A549 (cell line): ENCODE results near the gene PEX10. TPM values are rescaled to one million over a fixed set of nuclear protein-coding genes. Genes with fewer than 3 reads are reported as not detected.

Experiments used
- ATAC-seq, 2 experiments: fragments of 200-7000 bp in 1 of 2; fragments of >200 bp in 1 of 2; cut with Nextera tagmentation in 1 of 2; cut with Tn5 transposase in 1 of 2; 3 replicates each; pipeline versions ENCODE4 v1.8.0 to v1.9.1; 2018 to 2020; ENCODE audit warnings: mild to moderate bottlenecking in 1 of 2, moderate library complexity in 1 of 2
- CTCF ChIA-PET: fragments of 300-600 bp; sonication (Branson Sonifier 250); formaldehyde crosslinking; extraction: SDS; loops from one replicate; lab custom pipeline; 2021; ENCODE audit warnings: antibody characterized with exemption, inconsistent platforms; lab: Yijun Ruan, JAX
- POLR2A ChIA-PET: fragments of 350-600 bp; formaldehyde crosslinking; extraction: SDS; loops from one replicate; lab custom pipeline; 2021; ENCODE audit warnings: antibody characterized with exemption, inconsistent platforms; lab: Yijun Ruan, JAX
- DNase-seq, 2 experiments: peaks; one replicate each; pipeline versions ENCODE4 v3.0.0 to v3.0.0-alpha.2; 2011 to 2016; ENCODE audit warnings: low read depth in 1 of 2, low spot score in 1 of 2
- FAIRE-seq: peaks from 2 replicates; lab custom pipeline; 2011; peaks lifted over from hg19 to GRCh38; lab: Jason Lieb, UNC
- H3K27ac ChIP-seq, 2 experiments: fragments of >200 bp; sonication (Bioruptor Twin); formaldehyde crosslinking; 3 replicates each; pipeline ENCODE4 v1.5.1; 2016 to 2017
- H3K4me1 ChIP-seq: fragments of >200 bp; sonication (Bioruptor Twin); formaldehyde crosslinking; 3 replicates; pipeline ENCODE4 v1.6.1; 2016
- H3K4me2 ChIP-seq: fragments of >200 bp; sonication (Bioruptor Twin); formaldehyde crosslinking; 3 replicates; pipeline ENCODE4 v1.6.1; 2016
- H3K4me3 ChIP-seq: fragments of >200 bp; sonication (Bioruptor Twin); formaldehyde crosslinking; 3 replicates; pipeline ENCODE4 v1.5.1; 2016
- H3K9me3 ChIP-seq: fragments of >200 bp; sonication (Bioruptor Twin); formaldehyde crosslinking; 3 replicates; pipeline ENCODE4 v1.6.1; 2016
- CBX8 ChIP-seq: fragments of 200-600 bp; sonication (generic); IDR thresholded peaks from 2 replicates; pipeline ENCODE4 v1.6.1; 2016
- EHF ChIP-seq: fragments of 250-450 bp; sonication (Bioruptor Pico); IDR thresholded peaks from 2 replicates; pipeline ENCODE4 v1.5.0; 2020; ENCODE audit warnings: mild to moderate bottlenecking
- EHMT2 ChIP-seq: fragments of 200-600 bp; sonication (generic); IDR thresholded peaks from 2 replicates; pipeline ENCODE4 v1.6.1; 2016; ENCODE audit warnings: antibody characterized with exemption, low read depth, mild to moderate bottlenecking, moderate library complexity
- EP300 ChIP-seq, 2 experiments: fragments of >200 bp; sonication (Bioruptor Twin); formaldehyde crosslinking; IDR thresholded peaks; 2 replicates in 1 of 2; 3 replicates in 1 of 2; pipeline ENCODE4 v1.6.1; 2016 to 2017
- FOSL2 ChIP-seq, 2 experiments: fragments of 450-650 bp in 1 of 2; fragments of >200 bp in 1 of 2; sonication (Bioruptor Twin) in 1 of 2; formaldehyde crosslinking; IDR thresholded peaks; 2 replicates each; pipeline versions ENCODE4 v1.5.0 to v1.6.1; 2016 to 2020; ENCODE audit warnings: mild to moderate bottlenecking in 1 of 2, moderate library complexity in 1 of 2
- FOXS1 ChIP-seq: fragments of 250-450 bp; sonication (Bioruptor Pico); IDR thresholded peaks from 2 replicates; pipeline ENCODE4 v1.5.0; 2020; ENCODE audit warnings: mild to moderate bottlenecking, moderate library complexity
- GATA3 ChIP-seq: IDR thresholded peaks from 2 replicates; pipeline ENCODE4 v1.6.1; 2012; ENCODE audit warnings: borderline replicate concordance
- HMGXB4 ChIP-seq: fragments of 250-450 bp; sonication (Bioruptor Pico); IDR thresholded peaks from 2 replicates; pipeline ENCODE4 v1.5.0; 2021; ENCODE audit warnings: mild to moderate bottlenecking, moderate library complexity, borderline replicate concordance
- MAZ ChIP-seq: fragments of 150-350 bp; IDR thresholded peaks from 2 replicates; pipeline ENCODE4 v1.6.1; 2014; ENCODE audit warnings: antibody characterized with exemption, low read depth, low read length, borderline replicate concordance
- NPAS2 ChIP-seq: fragments of 250-450 bp; sonication (Bioruptor Pico); IDR thresholded peaks from 2 replicates; pipeline ENCODE4 v1.8.0; 2022; ENCODE audit warnings: mild to moderate bottlenecking, moderate library complexity, borderline replicate concordance
- NR3C1 ChIP-seq: fragments of >200 bp; sonication (Bioruptor Twin); formaldehyde crosslinking; IDR thresholded peaks from 3 replicates; pipeline ENCODE4 v1.6.1; 2017
- PBX3 ChIP-seq: IDR thresholded peaks from 2 replicates; pipeline ENCODE4 v1.6.1; 2012
- PHF8 ChIP-seq: fragments of 200-600 bp; sonication (generic); IDR thresholded peaks from 2 replicates; pipeline ENCODE4 v1.6.1; 2016; ENCODE audit warnings: low read depth, mild to moderate bottlenecking, antibody characterized with exemption, moderate library complexity, borderline replicate concordance
- RCOR1 ChIP-seq: fragments of 150-350 bp; IDR thresholded peaks from 2 replicates; pipeline ENCODE4 v1.6.1; 2014; ENCODE audit warnings: antibody characterized with exemption, low read length, low read depth
- SMC3 ChIP-seq: fragments of >200 bp; sonication (Bioruptor Twin); formaldehyde crosslinking; IDR thresholded peaks from 3 replicates; pipeline ENCODE4 v1.6.1; 2018; ENCODE audit warnings: inconsistent platforms
- SREBF2 ChIP-seq: fragments of 450-650 bp; IDR thresholded peaks from 2 replicates; pipeline ENCODE4 v1.6.1; 2014; ENCODE audit warnings: mild to moderate bottlenecking, moderate library complexity
- TP53 ChIP-seq: fragments of 250-450 bp; sonication (Bioruptor Pico); IDR thresholded peaks from 2 replicates; pipeline ENCODE4 v1.5.0; 2021; ENCODE audit warnings: mild to moderate bottlenecking, moderate library complexity
- ZNF302 ChIP-seq: fragments of 250-450 bp; sonication (Bioruptor Pico); IDR thresholded peaks from 2 replicates; pipeline ENCODE4 v1.9.0; 2021; ENCODE audit warnings: inconsistent platforms, mild to moderate bottlenecking, moderate library complexity
- WGBS: methylation state at CpG from one replicate; pipeline ENCODE4 v1.1.6; 2017; ENCODE audit errors: missing lambda C conversion rate; 5-methylcytosine and 5-hydroxymethylcytosine counted together
- polyA plus RNA-seq, 4 experiments: library from polyadenylated mRNA; depleted of rRNA in 3 of 4; stranded (reverse); fragments of >200 nt; fragmentation: RNase III in 1 of 4; extraction: RNeasy Plus Mini Kit Qiagen cat#74134 plus additional on column Dnase treatment in 1 of 4; gene quantifications; 2 replicates in 3 of 4; 3 replicates in 1 of 4; pipeline ENCODE4 v1.2.3, GENCODE V29; 2011 to 2017
- TF ChIP-seq, protein P1 (sequence below): fragments of 450-650 bp; IDR thresholded peaks from 2 replicates; pipeline ENCODE4 v1.6.1; 2014; ENCODE audit warnings: antibody characterized with exemption
- TF ChIP-seq, protein P2 (sequence below): fragments of 200-600 bp; sonication (generic); IDR thresholded peaks from 2 replicates; pipeline ENCODE4 v1.6.1; 2016; ENCODE audit warnings: antibody characterized with exemption, mild to moderate bottlenecking, moderate library complexity
- TF ChIP-seq, protein P3 (sequence below): fragments of >200 bp; sonication (Bioruptor Twin); formaldehyde crosslinking; IDR thresholded peaks from 3 replicates; pipeline ENCODE4 v1.5.1; 2016

Gene PEX10
- polyA plus RNA-seq, 2 of the 4 experiments (the other 2 are of a cell fraction): 12.3 to 20.2 TPM

DNA sequence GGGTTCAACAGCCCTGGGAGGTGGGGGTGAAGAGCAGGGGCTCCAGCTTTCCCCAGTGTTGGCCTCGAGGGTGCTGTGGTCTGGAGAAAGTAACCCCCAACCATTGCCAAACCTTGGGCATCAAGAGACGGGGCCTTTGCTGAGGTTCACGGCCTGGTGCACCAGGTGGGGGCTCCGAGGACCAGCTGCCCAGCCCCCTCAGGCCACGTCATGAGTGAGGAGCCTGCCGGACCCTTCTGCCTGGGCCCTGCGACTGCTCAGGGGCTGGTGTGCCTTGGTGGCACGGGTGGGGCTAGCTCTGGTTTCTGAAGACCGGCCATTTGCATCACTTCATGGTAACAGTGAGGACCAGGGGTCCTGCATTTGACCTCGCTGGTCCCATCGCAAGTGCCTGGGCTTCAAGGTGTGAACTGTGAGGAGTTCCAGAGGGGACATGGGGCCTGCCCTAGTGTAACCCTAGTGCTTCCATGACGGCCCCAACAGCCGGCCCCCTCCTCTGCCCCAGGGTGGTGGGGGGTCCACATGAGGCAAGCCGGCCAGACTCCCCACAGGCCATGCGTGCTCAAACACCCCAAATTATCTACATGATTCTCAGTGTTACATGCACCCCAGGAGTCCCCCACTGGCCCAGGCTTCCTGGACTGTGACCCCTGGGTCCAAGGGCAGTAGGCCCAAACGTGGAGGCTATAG, 34.5 kb downstream of the PEX10 start:
- H3K4me1 ChIP-seq: peaks cover 2% of the 10 kb centered on the region; the same call in 1 of the 3 replicates
- FAIRE-seq: no peak
- H3K9me3 ChIP-seq: no peaks in the 10 kb centered on the region
- H3K4me3 ChIP-seq: no peak overlapping the region
- DNase-seq: no peak
- WGBS: 84% methylated on average over 5 of the region's 16 CpGs
- no peak overlapping the region for H3K4me2 ChIP-seq
- no peak for ATAC-seq
- ChIA-PET POLR2A (no interaction called here), CTCF (interaction anchor here (16.3 kb wide), 1 partner anchor 178 kb away, joined by 267 read pairs; the partner anchor contains the start of gene FAAP20)
- TF ChIP-seq NR3C1 (no peak), NPAS2 (CRISPR knock-in tag) (no peak), EP300 (IDR thresholded peaks at IDR 0.05) (no peak), EHF (CRISPR knock-in tag) (no peak), SREBF2 (no peak), FOXS1 (CRISPR knock-in tag) (no peak), HMGXB4 (CRISPR knock-in tag) (no peak)
- TF ChIP-seq, protein P1, sequence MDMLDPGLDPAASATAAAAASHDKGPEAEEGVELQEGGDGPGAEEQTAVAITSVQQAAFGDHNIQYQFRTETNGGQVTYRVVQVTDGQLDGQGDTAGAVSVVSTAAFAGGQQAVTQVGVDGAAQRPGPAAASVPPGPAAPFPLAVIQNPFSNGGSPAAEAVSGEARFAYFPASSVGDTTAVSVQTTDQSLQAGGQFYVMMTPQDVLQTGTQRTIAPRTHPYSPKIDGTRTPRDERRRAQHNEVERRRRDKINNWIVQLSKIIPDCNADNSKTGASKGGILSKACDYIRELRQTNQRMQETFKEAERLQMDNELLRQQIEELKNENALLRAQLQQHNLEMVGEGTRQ: no peak
- TF ChIP-seq, protein P2, sequence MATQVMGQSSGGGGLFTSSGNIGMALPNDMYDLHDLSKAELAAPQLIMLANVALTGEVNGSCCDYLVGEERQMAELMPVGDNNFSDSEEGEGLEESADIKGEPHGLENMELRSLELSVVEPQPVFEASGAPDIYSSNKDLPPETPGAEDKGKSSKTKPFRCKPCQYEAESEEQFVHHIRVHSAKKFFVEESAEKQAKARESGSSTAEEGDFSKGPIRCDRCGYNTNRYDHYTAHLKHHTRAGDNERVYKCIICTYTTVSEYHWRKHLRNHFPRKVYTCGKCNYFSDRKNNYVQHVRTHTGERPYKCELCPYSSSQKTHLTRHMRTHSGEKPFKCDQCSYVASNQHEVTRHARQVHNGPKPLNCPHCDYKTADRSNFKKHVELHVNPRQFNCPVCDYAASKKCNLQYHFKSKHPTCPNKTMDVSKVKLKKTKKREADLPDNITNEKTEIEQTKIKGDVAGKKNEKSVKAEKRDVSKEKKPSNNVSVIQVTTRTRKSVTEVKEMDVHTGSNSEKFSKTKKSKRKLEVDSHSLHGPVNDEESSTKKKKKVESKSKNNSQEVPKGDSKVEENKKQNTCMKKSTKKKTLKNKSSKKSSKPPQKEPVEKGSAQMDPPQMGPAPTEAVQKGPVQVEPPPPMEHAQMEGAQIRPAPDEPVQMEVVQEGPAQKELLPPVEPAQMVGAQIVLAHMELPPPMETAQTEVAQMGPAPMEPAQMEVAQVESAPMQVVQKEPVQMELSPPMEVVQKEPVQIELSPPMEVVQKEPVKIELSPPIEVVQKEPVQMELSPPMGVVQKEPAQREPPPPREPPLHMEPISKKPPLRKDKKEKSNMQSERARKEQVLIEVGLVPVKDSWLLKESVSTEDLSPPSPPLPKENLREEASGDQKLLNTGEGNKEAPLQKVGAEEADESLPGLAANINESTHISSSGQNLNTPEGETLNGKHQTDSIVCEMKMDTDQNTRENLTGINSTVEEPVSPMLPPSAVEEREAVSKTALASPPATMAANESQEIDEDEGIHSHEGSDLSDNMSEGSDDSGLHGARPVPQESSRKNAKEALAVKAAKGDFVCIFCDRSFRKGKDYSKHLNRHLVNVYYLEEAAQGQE: no peak
- H3K27ac ChIP-seq: no peak overlapping the region

DNA sequence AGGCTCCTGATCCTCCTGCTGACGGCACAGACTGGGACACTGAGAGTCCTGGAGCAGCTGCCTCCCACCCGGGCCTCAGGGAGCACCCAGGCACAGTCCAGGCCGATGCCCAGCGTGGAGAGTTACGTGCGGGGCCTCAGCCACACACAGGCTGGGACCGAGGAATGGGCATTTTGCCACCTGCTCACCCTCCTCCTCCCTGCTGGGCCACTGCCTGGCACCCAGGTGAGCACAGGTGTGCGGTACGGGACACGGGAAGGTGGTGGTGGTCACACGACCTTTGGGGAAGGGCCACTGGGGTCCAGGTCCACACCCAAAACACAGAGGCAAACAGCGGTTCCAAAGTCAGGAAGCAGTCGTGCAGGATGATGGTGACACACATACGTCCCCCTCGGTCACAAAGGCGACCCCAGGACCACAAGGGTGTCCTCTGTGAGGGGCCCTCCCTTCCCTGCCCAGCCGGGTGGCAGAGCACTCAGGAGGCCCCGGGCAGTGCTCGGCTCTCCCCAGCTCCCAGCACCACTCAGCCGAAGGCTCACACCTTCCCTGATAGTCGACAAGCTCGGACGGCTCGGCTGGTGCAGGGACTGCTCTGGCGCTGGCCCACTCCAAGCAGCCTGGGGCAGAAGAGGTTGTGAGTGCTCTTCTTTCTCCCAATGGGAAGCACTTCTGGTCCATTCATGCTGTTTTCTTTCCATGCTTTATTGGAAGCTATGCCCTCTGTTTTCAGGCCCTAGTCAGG, 35.3 kb downstream of the PEX10 start:
- no peaks in the 10 kb centered on the region for H3K9me3 ChIP-seq
- H3K4me3 ChIP-seq: no peak overlapping the region
- no peak overlapping the region for H3K4me2 ChIP-seq
- no peak for TF ChIP-seq EP300 (IDR thresholded peaks at IDR 0.05)
- no peak for TF ChIP-seq EHF (CRISPR knock-in tag)
- ATAC-seq: no peak
- WGBS: 84% methylated on average over 21 of the region's 25 CpGs
- no peak overlapping the region for H3K27ac ChIP-seq
- ChIA-PET CTCF (interaction anchor here (16.3 kb wide), 1 partner anchor 177 kb away, joined by 267 read pairs; the partner anchor contains the start of gene FAAP20), POLR2A (no interaction called here)
- peaks cover 4% of the 10 kb centered on the region; the same call in 1 of the 3 replicates for H3K4me1 ChIP-seq
- DNase-seq: no peak
- no peak for FAIRE-seq

DNA sequence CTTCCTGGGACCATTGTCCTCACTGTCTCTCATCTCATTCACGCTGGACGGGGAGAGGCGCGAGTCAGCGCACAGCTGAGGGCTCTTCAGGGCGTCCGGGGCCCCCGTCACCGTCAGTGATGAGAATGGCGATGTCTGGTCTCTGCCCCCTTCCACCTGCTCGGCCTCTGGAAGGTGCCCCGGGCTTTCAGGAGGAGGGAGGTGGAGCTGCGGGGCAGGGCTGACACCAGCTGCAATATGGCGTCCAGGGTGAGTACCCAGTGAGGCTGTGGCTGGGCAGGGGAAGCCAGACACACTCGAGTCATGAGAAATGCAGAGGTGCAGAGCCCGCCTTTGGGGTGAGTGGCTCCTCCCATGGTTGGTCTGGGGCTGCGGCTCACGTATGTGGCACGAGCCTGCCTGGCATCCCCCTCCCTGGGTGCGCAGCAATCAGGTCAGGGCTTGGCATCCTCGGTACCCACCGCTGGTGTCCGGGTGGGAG, 36.1 kb downstream of the PEX10 start:
- CTCF ChIA-PET: interaction anchor here (16.3 kb wide), 1 partner anchor 177 kb away, joined by 267 read pairs; the partner anchor contains the start of gene FAAP20
- Histone ChIP-seq H3K27ac (no peak overlapping the region), H3K4me2 (no peak overlapping the region), H3K4me3 (no peak overlapping the region), H3K4me1 (peaks cover 4% of the 10 kb centered on the region; the same call in 1 of the 3 replicates), H3K9me3 (no peaks in the 10 kb centered on the region)
- POLR2A ChIA-PET: no interaction called here
- 81% methylated on average over 4 of the region's 23 CpGs for WGBS
- DNase-seq (no peak), FAIRE-seq (no peak), ATAC-seq (no peak)
- TF ChIP-seq TP53: no peak
- no peak for TF ChIP-seq MAZ
- no peak for TF ChIP-seq PHF8
- TF ChIP-seq EHMT2: no peak
- TF ChIP-seq FOSL2 (IDR thresholded peaks at IDR 0.05): no peak
- no peak for TF ChIP-seq FOSL2 (CRISPR knock-in tag; IDR thresholded peaks at IDR 0.05)
- TF ChIP-seq ZNF302 (CRISPR knock-in tag): no peak
- TF ChIP-seq, protein P3, sequence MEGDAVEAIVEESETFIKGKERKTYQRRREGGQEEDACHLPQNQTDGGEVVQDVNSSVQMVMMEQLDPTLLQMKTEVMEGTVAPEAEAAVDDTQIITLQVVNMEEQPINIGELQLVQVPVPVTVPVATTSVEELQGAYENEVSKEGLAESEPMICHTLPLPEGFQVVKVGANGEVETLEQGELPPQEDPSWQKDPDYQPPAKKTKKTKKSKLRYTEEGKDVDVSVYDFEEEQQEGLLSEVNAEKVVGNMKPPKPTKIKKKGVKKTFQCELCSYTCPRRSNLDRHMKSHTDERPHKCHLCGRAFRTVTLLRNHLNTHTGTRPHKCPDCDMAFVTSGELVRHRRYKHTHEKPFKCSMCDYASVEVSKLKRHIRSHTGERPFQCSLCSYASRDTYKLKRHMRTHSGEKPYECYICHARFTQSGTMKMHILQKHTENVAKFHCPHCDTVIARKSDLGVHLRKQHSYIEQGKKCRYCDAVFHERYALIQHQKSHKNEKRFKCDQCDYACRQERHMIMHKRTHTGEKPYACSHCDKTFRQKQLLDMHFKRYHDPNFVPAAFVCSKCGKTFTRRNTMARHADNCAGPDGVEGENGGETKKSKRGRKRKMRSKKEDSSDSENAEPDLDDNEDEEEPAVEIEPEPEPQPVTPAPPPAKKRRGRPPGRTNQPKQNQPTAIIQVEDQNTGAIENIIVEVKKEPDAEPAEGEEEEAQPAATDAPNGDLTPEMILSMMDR: no peak
- no peak for TF ChIP-seq PBX3
- TF ChIP-seq CBX8: no peak
- no peak for TF ChIP-seq RCOR1
- no peak for TF ChIP-seq GATA3
- no peak for TF ChIP-seq SMC3
